ENCODE measurements around the gene KIF3B.
"Not testable (repeated sequence)": the region's sequence is repeated elsewhere in the genome, so short reads cannot be mapped to it uniquely, and the experiment has no call there.

The KIF3B gene

GRCh38 chr20:32336918-32337347, 59.5 kb downstream of the KIF3B start:
- no peak overlapping the region; the same call in 1 of the 2 replicates for H3K27ac ChIP-seq
- peak; percentile 83 for TF ChIP-seq CTCF (conservative IDR thresholded peaks at IDR 0.05)

GRCh38 chr20:32337937-32338661, 60.6 kb downstream of the KIF3B start:
- no peak for TF ChIP-seq CTCF (conservative IDR thresholded peaks at IDR 0.05)
- H3K27ac ChIP-seq, result no peak overlapping the region

- H3K27ac ChIP-seq, result no peak overlapping the region
- TF ChIP-seq CTCF (conservative IDR thresholded peaks at IDR 0.05), result no peak
Measured at GRCh38 chr20:32338665-32339064, 61.2 kb downstream of the KIF3B start.

DNA sequence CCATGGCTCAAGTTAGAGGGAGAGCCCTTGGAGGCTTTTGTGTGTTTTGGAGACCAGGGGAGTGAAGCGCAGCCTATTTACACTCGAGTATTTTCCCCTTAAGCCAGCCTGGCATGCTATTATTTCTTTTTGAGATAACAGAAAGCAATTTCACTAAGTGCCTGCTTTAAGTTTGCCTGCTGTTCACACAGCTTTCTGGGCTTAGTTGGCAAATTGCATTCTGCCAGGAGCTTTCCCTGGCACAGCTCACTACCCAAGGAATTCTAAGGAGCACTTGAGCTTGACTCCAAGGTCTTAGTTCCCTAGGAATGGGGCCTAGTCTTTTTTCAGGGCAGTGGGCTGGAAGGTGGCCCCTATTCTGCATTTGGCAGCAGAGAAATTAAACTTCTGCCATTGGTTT, 61.7 kb downstream of the KIF3B start:
- no peak overlapping the region for H3K27ac ChIP-seq
- no peak for TF ChIP-seq CTCF (conservative IDR thresholded peaks at IDR 0.05)

DNA sequence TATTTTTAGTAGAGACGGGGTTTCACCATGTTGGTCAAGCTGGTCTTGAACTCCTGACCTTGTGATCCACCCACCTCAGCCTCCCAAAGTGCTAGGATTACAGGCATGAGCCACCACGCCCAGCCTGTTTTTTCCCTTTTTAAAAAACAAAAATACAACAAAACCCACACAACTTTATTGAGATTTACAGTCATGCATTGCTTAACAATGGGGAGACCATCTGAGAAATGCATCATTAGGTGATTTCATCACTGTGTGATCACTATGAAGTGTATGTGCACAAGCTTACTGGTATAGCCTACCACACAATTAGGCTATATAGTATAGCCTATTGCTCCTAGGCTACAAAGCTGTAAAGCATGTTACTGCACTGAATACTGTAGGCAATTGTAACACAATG, 63.6 kb downstream of the KIF3B start:
- not testable (repeated sequence) for H3K27ac ChIP-seq

DNA sequence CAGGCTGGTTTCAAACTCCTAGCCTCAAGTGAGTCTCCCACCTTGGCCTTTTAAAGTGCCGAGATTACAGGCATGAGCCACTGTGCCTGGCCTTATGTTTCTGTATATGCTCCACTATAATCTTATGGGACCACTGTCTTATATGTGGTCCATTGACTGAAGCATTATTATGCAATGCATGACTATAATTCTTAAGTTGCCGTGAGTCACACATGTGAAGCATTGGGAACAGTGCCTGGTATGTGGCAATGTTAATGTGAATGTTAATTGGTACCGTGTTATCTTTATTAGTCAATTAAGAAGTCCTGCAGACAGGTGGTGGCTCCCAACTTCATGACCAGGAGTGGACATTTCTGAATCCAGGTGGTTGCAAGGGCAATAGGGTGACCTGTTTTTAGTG, 66.0 kb downstream of the KIF3B start:
- H3K27ac ChIP-seq, result peak overlapping the region; percentile 82; the same call in 1 of the 2 replicates

DNA sequence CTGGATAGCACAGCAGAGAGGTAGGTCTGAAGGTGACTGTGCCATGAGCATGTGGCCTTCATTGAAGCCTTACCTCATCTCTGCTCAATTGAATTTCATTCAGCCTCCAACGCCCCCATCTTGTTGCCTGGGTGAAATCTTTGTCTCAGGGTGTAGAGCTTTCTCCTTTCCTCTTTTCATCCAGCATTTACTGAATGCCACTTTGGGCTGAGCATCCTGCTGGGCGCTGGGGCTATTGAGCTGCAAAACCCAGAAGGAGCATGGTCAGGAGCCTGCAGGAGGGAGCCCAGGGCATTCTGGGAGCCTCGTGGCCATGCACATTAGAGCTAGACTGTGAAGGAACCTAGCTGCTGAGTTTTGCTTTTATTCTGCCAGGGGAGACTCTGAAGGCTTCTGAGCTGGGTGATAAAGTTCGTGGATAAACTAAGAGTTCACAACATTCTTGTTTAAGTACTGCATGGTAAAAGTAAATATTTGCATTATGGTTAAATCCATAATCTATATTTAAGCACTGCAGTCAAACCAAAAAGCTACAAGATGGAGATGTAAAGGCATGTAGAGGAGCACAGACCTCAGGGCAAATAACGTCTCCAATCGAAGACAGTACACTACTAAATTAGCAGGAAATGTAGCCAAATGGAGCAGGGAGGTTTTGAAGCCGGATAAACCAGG, 67.5 kb downstream of the KIF3B start:
- peak overlapping the region; percentile 82 for H3K27ac ChIP-seq
- TF ChIP-seq CTCF (conservative IDR thresholded peaks at IDR 0.05), result no peak

More for the DNA sequence above, 66.0 kb downstream of the KIF3B start:
- TF ChIP-seq CTCF (conservative IDR thresholded peaks at IDR 0.05), result no peak

DNA sequence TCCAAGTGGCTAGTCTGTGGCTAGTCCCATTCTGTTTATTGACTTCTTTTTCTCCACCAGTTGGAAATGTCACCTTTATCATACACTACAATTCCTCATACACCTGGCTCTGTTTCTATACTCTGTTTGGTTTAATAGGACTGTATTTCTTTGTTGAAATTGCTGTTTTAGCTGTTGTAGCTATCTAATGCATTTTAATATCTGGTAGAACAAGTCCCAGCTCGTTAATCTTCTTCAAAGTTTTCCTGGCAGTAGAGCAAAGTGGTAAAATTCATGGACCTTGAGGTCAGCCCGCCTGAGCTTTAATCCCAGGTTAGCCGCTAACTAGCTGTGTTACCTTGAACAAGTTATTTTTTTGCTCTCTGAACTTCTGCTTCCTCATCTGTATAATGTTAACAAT, 70.8 kb downstream of the KIF3B start:
- H3K27ac ChIP-seq, result peak overlapping the region; percentile 82
- TF ChIP-seq CTCF (conservative IDR thresholded peaks at IDR 0.05), result no peak
